Measurements from ENCODE around the gene CEP41.
"Not testable (repeated sequence)": the region's sequence is repeated elsewhere in the genome, so short reads cannot be mapped to it uniquely, and the experiment has no call there.

Gene CEP41

DNA sequence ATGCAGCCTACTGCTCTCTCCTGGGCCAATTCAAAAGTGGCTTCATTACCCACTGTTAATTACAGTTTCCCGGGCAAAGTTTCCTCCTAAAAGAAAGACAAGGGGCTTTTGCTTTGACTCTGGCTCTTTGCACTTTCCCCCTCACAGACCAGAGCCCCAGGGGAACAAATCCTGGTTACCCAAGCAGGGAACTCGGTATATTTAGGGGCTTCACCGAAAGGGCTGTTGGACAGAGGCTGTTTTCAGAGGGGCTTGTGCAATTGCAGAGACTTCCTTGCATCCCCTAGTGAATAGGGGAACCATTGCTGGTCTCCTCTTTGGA, 53.5 kb downstream of the CEP41 start:
- DNase-seq (ENCODE audit: low spot score): no peak

- DNase-seq (ENCODE audit: low spot score): no peak
Measured at GRCh38 chr7:130386876-130387275, 53.9 kb downstream of the CEP41 start.

- no peak for DNase-seq (ENCODE audit: low spot score)
Measured at GRCh38 chr7:130385600-130386066, 55.2 kb downstream of the CEP41 start.

DNA sequence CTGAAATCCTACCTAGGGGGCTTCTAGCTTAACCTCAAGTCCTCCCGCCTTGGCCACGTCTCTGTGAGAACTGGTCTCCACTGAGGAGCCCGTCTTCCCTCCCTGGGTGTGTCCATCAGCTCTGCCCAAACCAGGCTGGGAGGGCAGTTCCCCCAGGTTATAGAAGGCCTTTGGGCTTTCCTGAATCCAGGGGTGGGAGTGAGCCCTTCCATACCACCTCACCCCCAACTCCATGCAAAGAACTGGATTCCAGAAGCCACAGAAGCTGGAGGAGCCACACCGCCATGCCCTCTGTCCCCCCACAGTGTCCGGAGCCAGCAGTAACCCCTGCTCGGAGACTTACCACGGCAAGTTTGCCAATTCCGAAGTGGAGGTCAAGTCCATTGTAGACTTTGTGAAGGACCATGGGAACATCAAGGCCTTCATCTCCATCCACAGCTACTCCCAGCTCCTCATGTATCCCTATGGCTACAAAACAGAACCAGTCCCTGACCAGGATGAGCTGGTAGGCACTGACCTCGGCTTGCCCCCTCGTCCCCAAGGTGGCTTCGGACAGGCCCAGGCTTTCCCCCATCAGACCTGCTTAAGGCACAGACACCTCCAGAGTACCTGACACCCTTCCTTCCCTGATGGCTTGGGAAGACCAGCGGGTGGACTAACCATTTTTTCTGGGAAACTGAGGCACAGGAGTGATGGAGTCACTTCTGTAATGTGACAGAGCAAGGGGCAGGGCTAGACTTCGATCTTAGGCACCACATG, 55.8 kb downstream of the CEP41 start:
- DNase-seq (ENCODE audit: low spot score): no peak

DNA sequence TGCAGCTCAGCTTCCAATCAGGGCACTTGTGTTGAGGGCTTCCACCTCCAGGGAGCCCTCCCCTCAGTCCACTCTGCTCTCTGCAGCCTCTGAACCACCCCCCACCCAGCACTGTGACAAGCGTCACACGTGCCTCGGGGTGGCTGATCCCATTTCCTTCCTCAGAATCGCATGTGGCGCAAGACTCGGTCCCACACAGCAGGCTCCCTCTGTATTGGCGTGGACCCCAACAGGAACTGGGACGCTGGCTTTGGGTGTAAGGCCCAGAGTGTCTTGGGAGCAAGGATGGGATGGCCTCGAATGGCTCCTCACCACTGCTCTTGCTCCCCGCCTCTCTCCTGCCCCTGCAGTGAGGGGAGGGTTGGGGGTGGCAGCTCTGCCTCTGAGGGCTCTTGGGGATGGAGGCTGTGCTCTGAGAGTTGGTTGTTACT, 56.4 kb downstream of the CEP41 start:
- DNase-seq (ENCODE audit: low spot score): no peak

- no peak for DNase-seq (ENCODE audit: low spot score)
Measured at GRCh38 chr7:130383187-130383980, 57.4 kb downstream of the CEP41 start.

DNA sequence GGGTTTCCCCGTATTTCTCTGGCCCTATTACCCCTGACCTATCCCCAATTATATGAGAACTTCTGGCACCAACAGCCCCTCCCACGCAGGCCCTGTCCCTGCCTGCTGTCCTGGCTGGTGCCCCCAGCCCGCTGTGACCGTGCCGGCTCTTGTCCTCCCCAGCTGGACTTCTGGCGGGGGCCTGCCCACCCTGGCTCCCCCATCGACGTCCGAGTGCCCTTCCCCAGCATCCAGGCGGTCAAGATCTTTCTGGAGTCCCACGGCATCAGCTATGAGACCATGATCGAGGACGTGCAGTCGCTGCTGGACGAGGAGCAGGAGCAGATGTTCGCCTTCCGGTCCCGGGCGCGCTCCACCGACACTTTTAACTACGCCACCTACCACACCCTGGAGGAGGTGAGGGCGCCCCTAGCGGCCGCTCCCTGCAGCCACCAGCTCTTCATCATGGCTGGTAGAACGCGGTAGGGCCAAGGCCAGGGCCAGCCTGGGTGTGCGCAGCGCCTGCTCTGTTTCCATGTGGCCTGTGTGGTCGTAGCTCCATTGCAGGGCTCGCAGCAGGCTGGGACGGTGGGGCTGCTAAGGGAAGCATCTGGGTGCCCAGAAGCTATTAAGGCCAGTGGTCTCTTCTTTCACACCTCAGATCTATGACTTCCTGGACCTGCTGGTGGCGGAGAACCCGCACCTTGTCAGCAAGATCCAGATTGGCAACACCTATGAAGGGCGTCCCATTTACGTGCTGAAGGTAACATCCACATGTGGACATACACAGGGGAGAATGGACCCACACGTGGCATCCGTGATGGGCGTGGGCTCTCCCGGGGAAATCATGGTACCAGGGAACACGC, 59.1 kb downstream of the CEP41 start:
- DNase-seq (ENCODE audit: low spot score): no peak

GRCh38 chr7:130380861-130381455, 59.9 kb downstream of the CEP41 start:
- DNase-seq (ENCODE audit: low spot score): no peak

GRCh38 chr7:130379921-130380860, 60.6 kb downstream of the CEP41 start, which contains the start of gene CPA1:
Gene CPA1, plus strand, starts transcription at chr7:130380494. Its CDS starts 27 bp downstream, at chr7:130380521.
- no peak for DNase-seq (ENCODE audit: low spot score)

GRCh38 chr7:130379532-130379920, 61.3 kb downstream of the CEP41 start:
- DNase-seq (ENCODE audit: low spot score): no peak

GRCh38 chr7:130379019-130379418, 61.8 kb downstream of the CEP41 start:
- no peak for DNase-seq (ENCODE audit: low spot score)

GRCh38 chr7:130377178-130377577, 63.6 kb downstream of the CEP41 start:
- no peak for DNase-seq (ENCODE audit: low spot score)

- DNase-seq (ENCODE audit: low spot score): not testable (repeated sequence)
Measured at GRCh38 chr7:130376461-130376860, 64.4 kb downstream of the CEP41 start.

GRCh38 chr7:130374507-130374906, 66.3 kb downstream of the CEP41 start:
- no peak for DNase-seq (ENCODE audit: low spot score)

DNA sequence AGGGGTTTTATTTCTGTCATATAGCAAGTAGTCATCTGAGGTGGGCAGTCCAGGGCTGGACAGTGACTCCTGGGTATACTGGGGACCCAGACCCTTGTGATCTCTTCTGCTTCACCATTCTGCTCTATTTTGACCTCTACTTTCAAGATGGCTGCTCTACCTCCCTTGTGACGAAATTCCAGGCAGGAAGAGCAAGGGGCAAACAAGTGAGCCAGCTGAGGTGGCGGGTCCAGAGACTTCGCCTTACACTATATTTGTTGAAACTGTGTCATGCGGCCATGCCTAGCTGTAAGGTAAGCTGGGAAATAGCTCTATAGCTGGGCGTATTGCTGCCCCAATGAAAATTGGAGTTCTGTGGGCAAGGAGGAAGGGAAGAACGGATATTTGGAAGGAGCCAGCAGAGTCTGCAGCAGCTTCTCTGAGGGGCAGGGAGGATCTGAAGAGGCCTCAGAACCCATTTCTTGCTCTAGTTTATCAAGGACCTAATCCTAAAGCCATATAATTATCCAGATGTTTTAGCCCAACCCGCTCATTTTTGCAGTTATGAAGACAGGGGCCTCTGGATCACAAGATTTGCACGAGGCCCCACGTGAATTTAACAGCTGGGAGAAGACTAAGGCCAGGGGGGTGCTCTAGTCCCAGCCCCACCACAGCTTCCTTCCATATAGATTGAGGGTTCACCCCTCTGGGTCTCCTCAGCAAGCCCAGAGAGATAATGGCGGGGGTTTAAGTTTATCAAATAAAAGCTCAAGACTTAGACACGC, 68.2 kb downstream of the CEP41 start:
- no peak for DNase-seq (ENCODE audit: low spot score)

- no peak for DNase-seq (ENCODE audit: low spot score)
Measured at GRCh38 chr7:130371046-130371445, 69.8 kb downstream of the CEP41 start.

DNA sequence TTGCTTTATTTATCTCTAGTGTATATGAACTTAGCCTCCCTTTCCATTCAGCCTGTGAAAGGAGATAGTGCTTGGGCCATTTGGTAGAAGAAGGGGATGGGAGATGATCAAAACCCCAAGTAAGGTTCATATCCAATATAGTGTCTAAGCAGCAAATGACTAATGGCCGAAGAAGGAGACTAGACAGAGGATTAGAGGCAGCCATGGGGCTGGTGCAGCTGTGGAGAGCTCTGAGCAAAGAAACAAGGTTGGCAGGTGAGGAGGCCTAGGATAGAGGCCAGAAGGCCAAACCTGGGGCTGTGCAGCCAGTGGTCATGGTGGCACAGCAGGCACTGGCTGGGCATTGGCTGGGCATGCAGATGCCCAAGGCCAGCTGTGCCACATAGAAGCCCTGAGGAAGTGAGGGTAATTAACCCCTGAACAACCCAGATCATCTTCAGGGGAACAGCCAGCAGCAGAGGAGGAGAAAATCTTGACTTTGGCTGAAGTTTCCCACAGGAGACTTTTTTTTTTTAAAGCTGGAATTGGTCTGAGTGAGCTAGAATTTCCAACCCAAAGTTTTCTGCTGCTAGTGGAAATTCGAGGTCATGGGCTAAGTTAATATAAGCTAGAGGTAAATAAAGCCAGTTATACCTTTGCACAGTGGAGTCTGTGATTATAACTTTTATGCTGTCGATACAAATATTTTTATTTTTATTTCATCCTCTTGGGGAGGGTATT, 70.8 kb downstream of the CEP41 start:
- no peak for DNase-seq (ENCODE audit: low spot score)

GRCh38 chr7:130369110-130369711, 71.6 kb downstream of the CEP41 start:
- no peak for DNase-seq (ENCODE audit: low spot score)
